Fibroblast of upper back skin (primary cell): ENCODE data around the gene ULK1.

ENCODE experiments used
- DNase-seq: peaks from one replicate; pipeline ENCODE4 v3.0.0-alpha.2; 2013

Gene ULK1

DNA sequence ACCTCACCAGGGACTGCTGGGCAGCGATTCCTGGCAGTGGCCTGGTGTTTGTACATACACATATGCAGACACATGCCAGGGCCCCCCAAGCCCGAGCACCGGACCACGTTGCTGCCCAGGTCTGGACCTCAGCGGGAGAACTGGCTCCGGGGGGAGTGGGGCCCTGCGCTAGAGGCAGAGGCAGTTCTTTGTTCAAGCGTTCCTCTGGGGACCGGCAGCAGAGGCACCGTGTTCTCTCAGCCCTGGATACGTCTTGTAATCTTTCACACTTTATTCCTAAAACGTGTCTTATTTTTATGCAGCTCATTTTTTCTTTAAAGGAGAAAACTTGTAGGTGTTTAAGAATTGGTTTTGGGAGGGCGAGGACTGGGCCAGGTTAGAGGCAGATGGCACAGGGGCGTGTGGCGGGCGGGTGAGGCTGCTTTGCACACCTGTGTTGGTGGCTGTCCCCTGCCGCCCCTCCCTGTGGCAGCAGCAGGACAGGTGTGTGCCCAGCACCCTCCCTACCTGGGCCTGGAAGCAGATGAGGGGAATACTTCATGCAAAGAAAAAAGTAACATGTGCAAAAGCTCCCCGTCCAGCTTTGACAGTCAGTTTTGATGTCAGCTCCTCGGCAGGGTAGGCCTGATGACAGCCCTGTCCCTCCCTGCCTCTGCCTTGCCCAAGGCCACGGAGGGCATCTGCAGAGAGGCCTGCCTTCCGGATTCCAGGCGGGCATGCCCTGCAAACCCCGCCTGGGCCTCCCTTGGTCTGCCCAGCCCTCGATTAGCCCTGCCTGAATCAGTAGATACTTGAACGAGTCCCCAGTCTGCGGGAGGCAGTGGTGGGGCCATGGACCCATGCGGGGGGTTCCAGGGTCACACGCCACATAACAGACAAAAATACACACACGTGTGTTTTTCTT lies 27.7 kb downstream of the ULK1 start:
- no peak for DNase-seq

- no peak for DNase-seq
Observed at GRCh38 chr12:131922772-131923171, 28.4 kb downstream of the ULK1 start.

- DNase-seq = no peak
Observed at GRCh38 chr12:131923260-131923659, 28.8 kb downstream of the ULK1 start.

- no peak for DNase-seq
Observed at GRCh38 chr12:131927110-131928079, 33.0 kb downstream of the ULK1 start.

DNA sequence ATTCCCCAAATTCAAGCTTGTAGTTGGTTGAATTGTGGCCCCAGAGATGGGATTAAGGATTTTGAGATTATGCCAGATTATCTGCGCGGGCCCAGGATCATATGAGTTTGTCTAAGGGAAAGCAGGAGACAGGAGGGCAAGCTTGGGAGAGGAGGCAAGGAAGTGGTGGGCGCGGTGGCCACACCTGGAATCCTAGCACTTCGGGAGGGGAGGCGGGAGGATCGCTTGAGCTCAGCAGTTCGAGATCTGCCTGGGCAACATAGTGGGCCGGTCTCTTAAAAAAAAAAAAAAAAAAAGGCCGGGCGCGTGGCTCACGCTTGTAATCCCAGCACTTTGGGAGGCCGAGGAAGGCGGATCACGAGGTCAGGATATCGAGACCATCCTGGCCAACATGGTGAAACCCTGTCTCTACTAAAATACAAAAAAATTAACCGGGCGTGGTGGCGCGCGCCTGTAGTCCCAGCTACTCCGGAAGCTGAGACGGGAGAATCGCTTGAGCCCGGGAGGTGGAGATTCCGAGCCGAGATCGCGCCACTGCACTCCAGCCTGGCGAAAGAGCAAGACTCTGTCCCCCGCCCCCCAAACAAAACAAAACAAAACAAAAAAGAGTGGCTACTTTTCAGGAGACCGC lies 33.8 kb downstream of the ULK1 start:
- peak; percentile 20 for DNase-seq

DNA sequence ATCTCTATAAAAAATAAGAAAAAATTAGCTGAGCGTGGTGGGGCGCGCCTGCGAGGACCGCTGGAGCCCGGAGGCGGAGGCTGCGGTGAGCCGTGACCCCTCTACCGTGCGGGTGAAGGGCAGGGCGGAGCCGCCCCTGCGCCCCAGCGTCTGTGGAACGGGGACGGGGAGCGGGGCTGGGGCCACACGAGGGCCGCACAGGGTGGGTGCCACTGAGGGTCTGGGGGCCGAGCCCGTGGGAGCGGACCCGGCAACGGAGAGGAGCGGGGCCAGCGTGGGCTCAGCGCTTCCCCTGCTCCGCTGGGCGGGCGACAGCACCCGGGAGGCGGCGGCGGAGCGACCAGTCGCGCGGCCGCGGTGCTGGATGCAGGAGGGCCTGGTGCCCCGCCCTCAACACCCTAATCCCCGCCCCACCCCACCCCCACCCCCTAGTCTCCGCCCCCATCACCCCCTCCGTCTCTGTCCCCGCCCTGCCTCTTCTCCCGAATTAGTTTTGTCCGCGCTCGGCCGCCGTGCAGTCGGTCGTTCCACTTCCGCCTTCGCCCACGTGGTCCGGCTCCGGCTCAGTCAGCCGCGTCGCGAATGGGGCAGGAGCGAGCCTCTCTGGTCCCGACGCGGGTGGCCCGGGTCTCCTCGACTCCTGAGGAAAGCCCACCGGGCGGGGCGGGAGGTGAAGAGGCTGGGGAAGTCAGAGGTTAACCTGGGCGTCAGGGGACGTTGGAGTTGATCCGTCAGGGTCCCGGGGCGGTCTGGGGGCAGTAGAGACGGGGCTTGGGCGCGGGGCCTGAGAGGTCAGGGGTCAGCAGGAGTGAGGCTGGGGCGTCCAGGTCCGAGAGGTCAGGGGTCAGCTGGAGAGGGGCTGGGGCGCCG lies 34.5 kb downstream of the ULK1 start, which contains the start of gene PUS1:
Gene PUS1, plus strand, starts transcription at position 566 of the 870 bp plus-strand sequence. CDS start 447 bp downstream, outside the sequence.
- DNase-seq = peak; percentile 95

DNA sequence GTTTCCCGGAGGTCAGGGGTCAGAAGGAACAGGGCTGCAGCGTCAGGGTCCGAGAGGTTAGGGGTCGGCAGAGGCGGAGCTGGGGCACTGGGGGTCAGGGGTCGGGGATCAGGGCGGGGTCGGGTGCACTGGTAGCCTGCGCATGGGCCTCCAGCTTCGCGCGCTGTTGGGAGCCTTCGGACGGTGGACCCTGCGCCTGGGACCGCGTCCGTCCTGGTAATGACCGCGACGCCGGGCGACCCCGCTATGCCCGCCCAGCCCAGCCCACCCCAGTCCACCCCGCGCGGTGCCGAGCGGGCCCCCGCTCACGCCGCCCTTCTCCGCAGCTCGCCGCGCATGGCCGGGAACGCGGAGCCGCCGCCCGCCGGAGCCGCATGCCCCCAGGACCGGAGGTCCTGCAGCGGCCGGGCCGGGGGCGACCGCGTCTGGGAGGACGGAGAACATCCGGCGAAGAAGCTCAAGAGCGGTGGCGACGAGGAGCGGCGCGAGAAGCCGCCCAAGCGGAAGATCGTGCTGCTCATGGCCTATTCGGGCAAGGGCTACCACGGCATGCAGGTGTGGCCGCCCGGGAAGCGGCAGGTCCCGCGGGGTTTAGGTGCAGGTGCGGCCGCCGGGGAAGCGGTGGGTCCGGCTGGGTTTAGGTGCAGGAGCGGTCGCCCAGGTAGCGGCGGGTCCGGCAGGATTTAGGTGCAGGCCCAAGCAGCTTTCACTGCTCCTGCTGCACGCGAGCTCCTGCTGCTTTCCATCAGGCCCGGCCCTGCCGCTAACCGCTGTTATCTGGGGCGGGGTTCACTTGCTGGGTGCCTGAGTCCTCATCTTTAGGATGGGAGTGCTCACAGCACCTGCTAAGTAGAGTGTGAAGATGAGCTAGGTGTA lies 35.4 kb downstream of the ULK1 start:
- DNase-seq = no peak

GRCh38 chr12:131930510-131930909 lies 36.1 kb downstream of the ULK1 start:
- no peak for DNase-seq

- no peak for DNase-seq
Observed at GRCh38 chr12:131933387-131933786, 39.0 kb downstream of the ULK1 start.

DNA sequence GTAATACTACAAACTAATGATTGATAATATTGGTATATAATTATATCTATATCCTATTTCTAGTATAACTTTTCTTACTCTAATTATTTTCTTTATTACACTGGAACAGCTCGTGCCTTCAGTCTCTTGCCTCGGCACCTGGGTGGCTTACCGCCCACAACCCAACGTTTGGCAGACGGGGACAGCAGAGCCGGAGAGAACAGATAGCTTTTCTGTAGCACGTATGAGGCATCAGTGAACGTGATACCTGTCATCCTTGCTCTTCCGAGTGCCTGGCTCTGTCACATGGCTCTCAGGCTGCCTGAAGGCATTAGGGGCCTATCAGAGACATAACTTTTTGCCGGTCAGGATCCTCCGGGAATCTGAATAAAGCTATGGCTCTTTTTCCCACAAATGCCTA lies 40.1 kb downstream of the ULK1 start:
- DNase-seq = no peak

DNA sequence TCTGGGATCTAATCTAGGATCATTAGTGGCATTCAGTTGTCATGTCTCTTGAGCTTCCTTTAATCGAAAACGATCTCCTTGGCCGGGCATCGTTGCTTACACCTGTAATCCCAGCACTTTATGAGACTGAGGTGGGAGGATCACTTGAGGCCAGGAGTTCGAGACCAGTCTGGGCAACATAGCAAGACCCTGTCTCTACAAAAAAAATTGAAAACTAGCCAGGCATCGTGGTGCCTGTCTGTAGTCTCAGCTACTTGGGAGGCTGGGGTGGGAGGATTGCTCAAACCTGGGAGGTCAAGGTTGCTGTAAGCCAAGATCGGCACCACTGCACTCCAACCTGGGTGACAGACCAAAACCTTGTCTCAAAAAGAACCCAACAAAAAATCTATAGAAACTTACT lies 43.7 kb downstream of the ULK1 start:
- no peak for DNase-seq

- DNase-seq = no peak
Observed at GRCh38 chr12:131939007-131939406, 44.6 kb downstream of the ULK1 start.

DNA sequence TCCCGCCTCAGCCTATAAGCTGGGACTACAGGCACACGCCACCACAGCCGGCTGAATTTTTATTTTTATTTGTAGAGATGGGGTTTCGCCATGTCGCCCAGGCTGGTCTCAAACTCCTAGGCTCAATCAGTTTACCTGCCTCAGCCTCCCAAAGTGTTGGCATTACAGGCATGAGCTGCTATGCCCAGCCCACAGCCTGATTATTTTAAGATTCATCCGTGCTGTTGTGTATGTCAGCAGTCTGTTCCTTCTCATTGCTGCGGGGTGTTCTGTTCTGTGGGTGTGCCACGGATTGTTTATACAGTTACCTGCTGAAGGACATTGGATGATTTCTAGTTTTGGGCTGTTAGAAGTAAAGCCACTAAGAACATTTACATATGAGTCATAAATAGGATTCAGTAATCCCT lies 45.7 kb downstream of the ULK1 start:
- no peak for DNase-seq

GRCh38 chr12:131941116-131941986 lies 46.9 kb downstream of the ULK1 start:
- DNase-seq = no peak

DNA sequence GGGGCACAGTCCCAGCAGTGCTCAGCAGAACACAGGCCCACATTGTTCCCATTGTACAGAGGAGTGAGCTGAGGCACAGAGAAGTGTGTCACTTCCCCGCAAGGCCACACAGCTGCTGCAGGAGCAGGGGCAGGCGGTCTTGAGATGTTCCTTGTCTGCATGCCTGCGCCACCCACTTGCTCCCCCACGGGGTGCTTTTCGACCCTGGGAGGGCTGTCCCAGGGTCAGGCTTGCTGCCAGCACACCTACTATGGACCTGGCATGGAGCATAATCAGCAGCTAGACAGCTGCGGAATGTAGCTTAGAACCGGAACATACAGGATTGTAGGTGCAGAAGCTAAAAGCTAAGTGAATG lies 47.5 kb downstream of the ULK1 start:
- no peak for DNase-seq

DNA sequence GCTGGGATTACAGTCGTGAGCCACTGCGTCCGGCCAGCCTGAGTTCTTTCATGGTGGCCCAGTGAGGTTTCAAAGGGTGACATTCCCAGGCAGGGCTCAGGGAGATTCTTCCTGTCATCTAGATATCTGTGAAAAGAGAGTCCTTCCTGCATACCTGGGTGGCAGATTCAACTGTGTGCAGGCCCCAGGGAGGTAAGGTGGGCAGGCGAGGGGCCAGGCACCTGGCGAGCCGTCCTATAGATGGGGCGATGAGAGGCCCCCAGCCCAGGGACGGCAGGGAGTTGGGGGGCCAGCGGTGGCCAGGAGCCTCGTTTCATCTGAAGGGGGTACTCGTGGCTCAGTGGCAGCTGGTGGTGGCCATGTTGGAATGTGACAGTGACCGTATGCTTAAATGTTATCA lies 48.2 kb downstream of the ULK1 start:
- no peak for DNase-seq

- DNase-seq = no peak
Observed at GRCh38 chr12:131943389-131943788, 49.0 kb downstream of the ULK1 start.

DNA sequence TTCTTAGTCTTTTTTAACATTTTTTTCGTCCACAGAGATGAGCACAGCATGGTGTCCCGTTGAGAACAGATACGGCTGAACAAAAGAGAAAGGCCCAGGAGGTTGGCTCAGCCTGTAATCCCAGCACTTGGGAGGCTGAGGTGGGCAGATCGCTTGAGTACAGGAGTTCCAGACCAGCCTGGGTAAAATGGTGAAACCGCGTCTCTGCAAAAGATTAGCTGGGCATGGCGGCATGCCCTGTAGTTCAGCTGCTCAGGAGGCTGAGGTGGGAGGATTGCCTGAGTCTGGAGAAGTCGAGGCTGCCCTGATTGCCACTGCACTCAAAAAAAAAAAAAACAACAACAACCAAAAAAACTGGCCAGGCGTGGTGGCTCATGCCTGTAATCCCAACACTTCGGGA lies 49.5 kb downstream of the ULK1 start:
- no peak for DNase-seq

GRCh38 chr12:131944601-131945251 lies 50.3 kb downstream of the ULK1 start:
- no peak for DNase-seq

DNA sequence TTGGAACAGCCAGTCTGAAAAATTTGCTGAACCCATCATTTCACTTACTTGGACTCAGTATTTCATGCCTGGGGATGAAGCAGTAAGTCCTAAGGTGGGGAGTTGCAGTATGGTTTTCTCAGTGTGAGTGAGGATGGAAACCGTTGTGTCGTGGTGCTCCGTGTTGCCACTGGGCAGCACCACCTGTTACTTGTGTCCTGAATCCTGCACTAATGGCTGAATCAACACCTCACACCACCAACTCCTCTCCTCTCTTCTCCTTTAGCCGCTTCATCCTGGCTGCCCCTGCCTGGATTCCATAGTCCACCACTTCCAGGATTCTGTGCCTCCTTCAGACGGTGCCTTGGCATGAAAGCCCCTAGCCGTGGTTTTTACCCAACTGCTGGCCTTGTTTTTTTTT lies 52.3 kb downstream of the ULK1 start:
- DNase-seq = no peak
